IMR-90 (cell line): ENCODE measurements around the gene STRA6. TPM values are rescaled to one million over a fixed set of nuclear protein-coding genes. Genes with fewer than 3 reads are reported as not detected.

Source experiments
- ATAC-seq: fragments of 200-7000 bp; cut with Tn5 transposase; 2 replicates; pipeline ENCODE4 v1.9.1; 2020; ENCODE audit warnings: low read depth, mild to moderate bottlenecking, moderate library complexity
- BruUV-seq: library from RNA; stranded (reverse); fragments of 400-500 nt; replicated peaks from 2 replicates; lab custom pipeline; 2021; lab: Mats Ljungman, UMichigan
- CTCF ChIA-PET: fragments of 300-600 bp; formaldehyde crosslinking; extraction: SDS; loops from one replicate; lab custom pipeline; 2021; ENCODE audit warnings: antibody characterized with exemption; lab: Yijun Ruan, JAX
- POLR2A ChIA-PET: fragments of 300-600 bp; sonication (Branson Sonifier 250); formaldehyde crosslinking; loops from one replicate; lab custom pipeline; 2022; ENCODE audit warnings: antibody characterized with exemption; ENCODE audit not compliant: unreplicated experiment; lab: Charles Lee
- DNase-seq: peaks from one replicate; pipeline ENCODE4 v3.0.0; 2013
- H2AFZ ChIP-seq: replicated peaks from 2 replicates; pipeline ENCODE3; 2013; ENCODE audit warnings: low read length, mild to moderate bottlenecking; ENCODE audit not compliant: poor library complexity
- H2AK5ac ChIP-seq: 2 replicates; pipeline ENCODE4 v1.6.1; 2013; ENCODE audit warnings: low read depth, low read length, inconsistent platforms
- H2AK9ac ChIP-seq: replicated peaks from 2 replicates; pipeline ENCODE3; 2013; ENCODE audit warnings: mild to moderate bottlenecking, low read depth, low read length, moderate library complexity; ENCODE audit not compliant: poor library complexity
- H2BK120ac ChIP-seq: 2 replicates; pipeline ENCODE4 v1.6.1; 2013; ENCODE audit warnings: low read depth, low read length, inconsistent platforms
- H2BK15ac ChIP-seq: 3 replicates; pipeline ENCODE4 v1.6.1; 2013; ENCODE audit warnings: low read depth, low read length, inconsistent platforms
- H2BK20ac ChIP-seq: 2 replicates; pipeline ENCODE4 v1.6.1; 2013; ENCODE audit warnings: low read depth, mild to moderate bottlenecking, inconsistent platforms, low read length, moderate library complexity
- H2BK5ac ChIP-seq: 2 replicates; pipeline ENCODE4 v1.6.1; 2013; ENCODE audit warnings: mild to moderate bottlenecking, low read depth, low read length, inconsistent platforms; ENCODE audit not compliant: poor library complexity, severe bottlenecking
- H3K14ac ChIP-seq: replicated peaks from 2 replicates; pipeline ENCODE4 v1.6.1; 2013; ENCODE audit warnings: low read depth, low read length, inconsistent platforms
- H3K18ac ChIP-seq: 2 replicates; pipeline ENCODE4 v1.6.1; 2013; ENCODE audit warnings: low read depth, low read length, control low read depth
- H3K23ac ChIP-seq: 2 replicates; pipeline ENCODE4 v1.6.1; 2013; ENCODE audit warnings: low read depth, low read length, inconsistent platforms
- H3K27ac ChIP-seq: 2 replicates; pipeline ENCODE4 v1.5.1; 2013; ENCODE audit warnings: mild to moderate bottlenecking, control low read depth, low read length; ENCODE audit not compliant: insufficient read depth
- H3K27me3 ChIP-seq: 2 replicates; pipeline ENCODE4 v1.6.1; 2013; ENCODE audit warnings: low read length; ENCODE audit not compliant: control insufficient read depth, insufficient read depth
- H3K36me3 ChIP-seq: 2 replicates; pipeline ENCODE4 v1.6.1; 2013; ENCODE audit warnings: low read length, mixed read lengths; ENCODE audit not compliant: control insufficient read depth, insufficient read depth
- H3K4ac ChIP-seq: 2 replicates; pipeline ENCODE4 v1.6.1; 2013; ENCODE audit warnings: low read depth, low read length, inconsistent platforms
- H3K4me1 ChIP-seq: 2 replicates; pipeline ENCODE4 v1.6.1; 2013; ENCODE audit warnings: low read length, mixed read lengths; ENCODE audit not compliant: control insufficient read depth, insufficient read depth
- H3K4me2 ChIP-seq: 2 replicates; pipeline ENCODE4 v1.6.1; 2013; ENCODE audit warnings: low read depth, mild to moderate bottlenecking, control low read depth, low read length, moderate library complexity
- H3K4me3 ChIP-seq: 2 replicates; pipeline ENCODE4 v1.5.1; 2013; ENCODE audit warnings: low read depth, mild to moderate bottlenecking, control low read depth, low read length, moderate library complexity; ENCODE audit not compliant: insufficient read depth
- H3K56ac ChIP-seq: 2 replicates; pipeline ENCODE4 v1.6.1; 2013; ENCODE audit warnings: low read length, inconsistent platforms; ENCODE audit not compliant: insufficient read depth; ENCODE audit errors: extremely low read depth
- H3K79me1 ChIP-seq, 2 experiments: 2 replicates each; pipeline ENCODE4 v1.6.1; 2013; ENCODE audit warnings: low read length in 2 of 2, inconsistent platforms in 1 of 2, low read depth in 1 of 2
- H3K9ac ChIP-seq: 2 replicates; pipeline ENCODE4 v1.6.1; 2013; ENCODE audit warnings: low read depth, low read length, control low read depth
- H3K9me1 ChIP-seq: 2 replicates; pipeline ENCODE4 v1.6.1; 2013; ENCODE audit warnings: low read length, inconsistent platforms; ENCODE audit not compliant: insufficient read depth
- H3K9me3 ChIP-seq: 2 replicates; pipeline ENCODE4 v1.6.1; 2013; ENCODE audit warnings: low read length; ENCODE audit not compliant: control insufficient read depth, insufficient read depth
- H4K20me1 ChIP-seq: 2 replicates; pipeline ENCODE4 v1.6.1; 2013; ENCODE audit warnings: low read length, inconsistent platforms; ENCODE audit not compliant: insufficient read depth
- H4K5ac ChIP-seq: 2 replicates; pipeline ENCODE4 v1.6.1; 2013; ENCODE audit warnings: mild to moderate bottlenecking, low read depth, low read length, control low read depth
- H4K8ac ChIP-seq, 2 experiments: 2 replicates each; pipeline ENCODE4 v1.6.1; 2013; ENCODE audit warnings: low read depth in 2 of 2, low read length in 2 of 2, control low read depth in 1 of 2, inconsistent platforms in 1 of 2
- H4K91ac ChIP-seq: 2 replicates; pipeline ENCODE4 v1.6.1; 2013; ENCODE audit warnings: low read depth, low read length, inconsistent platforms; ENCODE audit not compliant: insufficient read depth
- BHLHE40 ChIP-seq: fragments of 150-350 bp; IDR thresholded peaks from 2 replicates; pipeline ENCODE4 v1.6.1; 2016; ENCODE audit warnings: mild to moderate bottlenecking, low read depth, low read length
- CEBPB ChIP-seq: IDR thresholded peaks from 2 replicates; pipeline ENCODE4 v1.6.1; 2012; ENCODE audit warnings: low read depth, low read length, improper control_type of control experiment
- CHD1 ChIP-seq: IDR thresholded peaks from 2 replicates; pipeline ENCODE4 v1.6.1; 2012; ENCODE audit warnings: low read depth, low read length, improper control_type of control experiment
- FOS ChIP-seq: fragments of 150-350 bp; IDR thresholded peaks from 2 replicates; pipeline ENCODE4 v1.6.1; 2016; ENCODE audit warnings: low read depth, low read length
- MAFK ChIP-seq: IDR thresholded peaks from 2 replicates; pipeline ENCODE4 v1.6.1; 2012; ENCODE audit warnings: low read depth, low read length, improper control_type of control experiment
- MAZ ChIP-seq: IDR thresholded peaks from 2 replicates; pipeline ENCODE4 v1.6.1; 2012; ENCODE audit warnings: low read depth, mild to moderate bottlenecking, low read length, improper control_type of control experiment, moderate library complexity, borderline replicate concordance
- MXI1 ChIP-seq: IDR thresholded peaks from 2 replicates; pipeline ENCODE4 v1.6.1; 2012; ENCODE audit warnings: low read depth, mild to moderate bottlenecking, low read length, moderate library complexity, borderline replicate concordance
- NFE2L2 ChIP-seq: fragments of 150-350 bp; IDR thresholded peaks from 2 replicates; pipeline ENCODE4 v1.6.1; 2016; ENCODE audit warnings: low read depth, mild to moderate bottlenecking, low read length
- RAD21 ChIP-seq: IDR thresholded peaks from 2 replicates; pipeline ENCODE4 v1.6.1; 2012; ENCODE audit warnings: low read length, improper control_type of control experiment
- RCOR1 ChIP-seq: IDR thresholded peaks from 2 replicates; pipeline ENCODE4 v1.6.1; 2012; ENCODE audit warnings: mild to moderate bottlenecking, low read length, improper control_type of control experiment; ENCODE audit not compliant: insufficient replicate concordance
- RFX5 ChIP-seq: IDR thresholded peaks from 2 replicates; pipeline ENCODE4 v1.8.0; 2012; ENCODE audit warnings: low read depth, mild to moderate bottlenecking, low read length, moderate library complexity
- SMC3 ChIP-seq: fragments of 150-350 bp; IDR thresholded peaks from 2 replicates; pipeline ENCODE4 v1.6.1; 2016; ENCODE audit warnings: low read depth, mild to moderate bottlenecking, antibody characterized with exemption, low read length, moderate library complexity
- WGBS, 2 experiments: methylation state at CpG; one replicate each; pipeline versions ENCODE4 v1.1.5 to v1.1.7; 2013; ENCODE audit warnings: missing lambda C conversion rate in 2 of 2; ENCODE audit not compliant: insufficient read length in 1 of 2; ENCODE audit errors: extremely low coverage in 2 of 2; 5-methylcytosine and 5-hydroxymethylcytosine counted together
- dilution Hi-C: fragments of 300-500 bp; cut with HindIII; formaldehyde crosslinking; loops from one replicate; pipeline ENCODE4 v1.14.3; 2018; ENCODE audit warnings: low sequenced_read_pairs; ENCODE audit not compliant: unreplicated experiment
- in situ Hi-C: fragments of 300-500 bp; cut with MboI; formaldehyde crosslinking; loops from 3 replicates; pipeline ENCODE4 v1.14.3; 2019; ENCODE audit warnings: low sequenced_read_pairs, inconsistent platforms, mixed read lengths
- intact Hi-C: fragments of 100-400 bp; cut with micrococcal nuclease; formaldehyde crosslinking; loops from 2 replicates; pipeline ENCODE4 v1.10.0; 2022
- polyA plus RNA-seq, 3 experiments: library from polyadenylated mRNA; depleted of rRNA; stranded (reverse); fragments of >200 nt; gene quantifications; 2 replicates each; pipeline ENCODE4 v1.2.3, GENCODE V29; 2012; ENCODE audit warnings: low replicate concordance in 1 of 3
- total RNA-seq: library from RNA; depleted of rRNA; stranded (reverse); fragments of >200 nt; gene quantifications from 2 replicates; pipeline ENCODE4 v1.2.3, GENCODE V29; 2012
- TF ChIP-seq, protein P1 (sequence below): fragments of 150-350 bp; IDR thresholded peaks from 2 replicates; pipeline ENCODE4 v1.6.1; 2017; ENCODE audit warnings: mild to moderate bottlenecking, antibody characterized with exemption, low read length, low read depth
- TF ChIP-seq, protein P2 (sequence below): conservative IDR thresholded peaks from 2 replicates; pipeline ENCODE4 v1.5.1; 2012; ENCODE audit warnings: mild to moderate bottlenecking, low read depth, low read length, improper control_type of control experiment

Gene STRA6
- total and polyA plus RNA-seq, 2 of the 4 experiments (the other 2 are of a cell fraction): 0.17 TPM; not detected in 1

DNA sequence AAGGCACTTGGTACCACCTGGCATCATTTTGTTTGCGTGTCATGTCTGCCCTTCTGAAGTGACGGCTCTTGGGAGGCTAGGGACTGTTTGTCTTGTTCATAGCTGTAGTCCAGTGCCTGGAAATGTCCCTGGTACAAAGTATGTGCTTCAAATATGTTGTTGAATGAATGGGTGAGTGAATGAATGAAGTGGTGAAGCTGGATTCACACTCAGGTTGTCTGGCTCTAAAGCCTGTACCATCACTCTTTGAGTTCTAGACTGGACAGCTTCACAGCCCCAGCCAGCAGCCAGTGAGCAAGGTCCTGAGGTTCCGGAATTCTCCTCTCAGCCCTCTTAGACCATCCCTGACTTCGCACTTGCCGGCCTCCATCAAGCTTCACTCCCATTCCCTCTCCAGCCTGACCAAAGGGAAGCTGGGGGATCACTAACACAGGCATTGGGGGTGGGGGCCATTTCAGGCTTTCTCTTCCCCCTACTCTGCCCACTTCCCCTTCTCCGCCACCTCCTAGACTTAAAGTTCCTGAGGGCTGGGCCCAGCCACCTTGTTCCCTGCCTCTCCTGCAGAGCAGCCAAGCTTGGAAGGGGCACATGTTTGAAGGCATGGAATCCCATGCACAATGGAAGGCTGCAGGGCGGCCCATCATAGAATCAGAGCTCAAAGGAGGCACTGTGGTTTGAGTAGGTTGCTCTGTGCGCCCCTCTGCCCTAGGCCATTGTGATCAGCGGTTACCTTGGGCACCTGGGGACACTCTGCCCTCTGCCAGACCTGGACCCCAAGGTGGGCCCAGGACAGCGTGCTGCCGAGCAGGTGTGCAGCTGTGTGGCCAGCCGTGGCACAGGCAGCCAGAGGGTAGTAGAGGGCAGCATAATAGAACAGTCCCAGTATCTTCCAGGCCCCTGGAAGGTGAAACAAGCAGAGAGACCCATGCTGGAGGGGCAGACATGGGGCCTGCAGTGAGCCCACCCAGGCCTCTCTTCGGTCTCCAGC, 7.7 kb downstream of the STRA6 start:
- no TSS peak for BruUV-seq

More for the DNA sequence above, 7.7 kb downstream of the STRA6 start:
- Histone ChIP-seq H3K4ac (peak overlapping the region; percentile 57; the same call in 1 of the 2 replicates), H3K56ac (no peak overlapping the region), H3K4me3 (no peak overlapping the region), H3K14ac (no peak overlapping the region), H3K9me3 (no peaks in the 10 kb centered on the region), H3K18ac (no peak overlapping the region), H3K9me1 (peaks cover 21% of the 10 kb centered on the region), H3K4me1 (peaks cover 13% of the 10 kb centered on the region), H2BK5ac (no peak overlapping the region), H3K36me3 (no peaks in the 10 kb centered on the region), H2AK5ac (peak overlapping the region; percentile 44; the same call in 1 of the 2 replicates), H4K20me1 (peaks cover 8% of the 10 kb centered on the region; the same call in 1 of the 2 replicates), H4K5ac (no peak overlapping the region), H3K27me3 (no peaks in the 10 kb centered on the region; the same call in 1 of the 2 replicates), H3K9ac (no peak overlapping the region), H4K91ac (peak overlapping the region; percentile 47), H2BK120ac (no peak overlapping the region), H2AK9ac (no peak overlapping the region), H2BK15ac (no peak overlapping the region), H4K8ac (no peak overlapping the region), H2BK20ac (no peak overlapping the region; the same call in 1 of the 2 replicates), H2AFZ (peak overlapping the region; percentile 36), H3K23ac (no peak overlapping the region), H3K27ac (no peak overlapping the region), H3K79me1 (no peaks in the 10 kb centered on the region), H3K4me2 (no peak overlapping the region)
- ATAC-seq: no peak
- ChIA-PET CTCF (no interaction called here), POLR2A (no interaction called here)
- in situ Hi-C loops (no loop called here), intact Hi-C loops (no loop called here), dilution Hi-C loops (no loop called here)
- WGBS, 2 experiments: 96% methylated on average over 5 of the region's 13 CpGs; no CpG with 5 or more reads in 1 of the 2 experiments
- TF ChIP-seq SMC3: no peak
- TF ChIP-seq, protein P1, sequence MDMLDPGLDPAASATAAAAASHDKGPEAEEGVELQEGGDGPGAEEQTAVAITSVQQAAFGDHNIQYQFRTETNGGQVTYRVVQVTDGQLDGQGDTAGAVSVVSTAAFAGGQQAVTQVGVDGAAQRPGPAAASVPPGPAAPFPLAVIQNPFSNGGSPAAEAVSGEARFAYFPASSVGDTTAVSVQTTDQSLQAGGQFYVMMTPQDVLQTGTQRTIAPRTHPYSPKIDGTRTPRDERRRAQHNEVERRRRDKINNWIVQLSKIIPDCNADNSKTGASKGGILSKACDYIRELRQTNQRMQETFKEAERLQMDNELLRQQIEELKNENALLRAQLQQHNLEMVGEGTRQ: no peak
- TF ChIP-seq RCOR1: no peak
- TF ChIP-seq, protein P2, sequence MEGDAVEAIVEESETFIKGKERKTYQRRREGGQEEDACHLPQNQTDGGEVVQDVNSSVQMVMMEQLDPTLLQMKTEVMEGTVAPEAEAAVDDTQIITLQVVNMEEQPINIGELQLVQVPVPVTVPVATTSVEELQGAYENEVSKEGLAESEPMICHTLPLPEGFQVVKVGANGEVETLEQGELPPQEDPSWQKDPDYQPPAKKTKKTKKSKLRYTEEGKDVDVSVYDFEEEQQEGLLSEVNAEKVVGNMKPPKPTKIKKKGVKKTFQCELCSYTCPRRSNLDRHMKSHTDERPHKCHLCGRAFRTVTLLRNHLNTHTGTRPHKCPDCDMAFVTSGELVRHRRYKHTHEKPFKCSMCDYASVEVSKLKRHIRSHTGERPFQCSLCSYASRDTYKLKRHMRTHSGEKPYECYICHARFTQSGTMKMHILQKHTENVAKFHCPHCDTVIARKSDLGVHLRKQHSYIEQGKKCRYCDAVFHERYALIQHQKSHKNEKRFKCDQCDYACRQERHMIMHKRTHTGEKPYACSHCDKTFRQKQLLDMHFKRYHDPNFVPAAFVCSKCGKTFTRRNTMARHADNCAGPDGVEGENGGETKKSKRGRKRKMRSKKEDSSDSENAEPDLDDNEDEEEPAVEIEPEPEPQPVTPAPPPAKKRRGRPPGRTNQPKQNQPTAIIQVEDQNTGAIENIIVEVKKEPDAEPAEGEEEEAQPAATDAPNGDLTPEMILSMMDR: no peak
- TF ChIP-seq CHD1: no peak
- TF ChIP-seq NFE2L2: no peak
- TF ChIP-seq MAZ: no peak
- TF ChIP-seq CEBPB: no peak
- TF ChIP-seq MXI1: no peak
- TF ChIP-seq RFX5: no peak
- no peak for TF ChIP-seq MAFK
- TF ChIP-seq RAD21: no peak
- no peak for TF ChIP-seq FOS
- no peak for TF ChIP-seq BHLHE40
- DNase-seq: no peak
